Measurements from ENCODE around the gene UQCRC2. TPM values are rescaled to one million over a fixed set of nuclear protein-coding genes. Genes with fewer than 3 reads are reported as not detected.
"Not testable (repeated sequence)": the region's sequence is repeated elsewhere in the genome, so short reads cannot be mapped to it uniquely, and the experiment has no call there.

Gene UQCRC2
- polyA plus RNA-seq, 4 donors, result 286 to 315 (median 296) TPM

DNA sequence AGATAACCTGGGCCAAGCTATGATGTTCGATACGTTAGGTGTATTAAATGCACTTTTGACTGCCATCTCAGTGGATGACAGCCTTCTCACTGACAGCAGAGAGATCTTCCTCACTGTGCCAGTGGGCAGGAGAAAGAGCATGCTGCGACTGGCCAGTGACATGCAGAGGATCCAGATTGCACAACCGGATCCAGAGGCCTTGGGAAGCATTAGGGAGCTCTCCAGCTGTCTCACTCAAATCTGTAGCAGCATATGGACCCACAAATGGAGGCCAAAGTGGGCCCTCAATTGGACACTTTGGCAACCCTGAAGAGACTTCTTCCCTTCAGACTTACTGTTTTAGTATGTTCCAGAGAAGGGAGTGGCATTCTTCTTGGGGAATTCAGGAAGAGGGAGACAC lies 26.9 kb downstream of the UQCRC2 start:
- no peak for DNase-seq (ENCODE audit: low read depth in 4 of 4, low spot score in 3 of 4)

DNA sequence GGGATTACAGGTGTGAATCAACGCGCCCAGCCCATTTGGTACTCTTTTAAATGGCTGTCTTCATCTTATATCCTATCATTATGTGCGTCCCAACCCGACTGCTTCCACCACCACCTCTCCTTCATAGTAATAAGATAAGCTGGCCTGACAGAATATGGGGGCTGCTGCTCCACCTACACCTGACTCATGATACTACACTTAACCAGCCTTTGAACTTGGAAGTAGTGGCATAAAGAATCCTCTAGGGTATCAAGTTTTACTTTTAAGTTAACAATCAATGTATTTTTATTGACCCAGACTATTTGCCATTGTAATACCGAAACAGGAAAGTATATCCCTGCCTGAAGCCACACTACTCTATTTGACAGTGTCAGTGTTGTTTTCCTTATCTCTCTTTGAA lies 28.9 kb downstream of the UQCRC2 start:
- DNase-seq (ENCODE audit: low read depth in 4 of 4, low spot score in 3 of 4), result no peak

DNA sequence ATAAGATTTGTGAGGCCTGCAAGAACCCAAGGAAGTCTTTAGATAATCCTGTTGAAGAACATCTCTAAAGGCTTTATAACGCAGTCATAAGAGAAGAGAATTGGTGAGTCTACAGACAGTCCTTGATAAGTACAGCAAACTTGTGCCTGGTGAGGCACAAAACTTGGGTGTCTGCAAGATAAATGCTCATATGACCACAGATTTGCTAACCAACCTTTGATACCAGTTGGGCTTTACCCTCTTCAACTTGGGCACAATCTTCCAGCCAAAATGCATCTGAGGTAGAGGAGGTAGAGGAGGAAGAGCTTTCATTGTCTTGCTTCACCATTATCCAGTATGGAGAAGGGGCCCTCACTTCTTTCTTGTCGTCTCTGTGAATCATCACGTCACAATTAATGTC lies 30.9 kb downstream of the UQCRC2 start:
- no peak for DNase-seq (ENCODE audit: low read depth in 4 of 4, low spot score in 3 of 4)

DNA sequence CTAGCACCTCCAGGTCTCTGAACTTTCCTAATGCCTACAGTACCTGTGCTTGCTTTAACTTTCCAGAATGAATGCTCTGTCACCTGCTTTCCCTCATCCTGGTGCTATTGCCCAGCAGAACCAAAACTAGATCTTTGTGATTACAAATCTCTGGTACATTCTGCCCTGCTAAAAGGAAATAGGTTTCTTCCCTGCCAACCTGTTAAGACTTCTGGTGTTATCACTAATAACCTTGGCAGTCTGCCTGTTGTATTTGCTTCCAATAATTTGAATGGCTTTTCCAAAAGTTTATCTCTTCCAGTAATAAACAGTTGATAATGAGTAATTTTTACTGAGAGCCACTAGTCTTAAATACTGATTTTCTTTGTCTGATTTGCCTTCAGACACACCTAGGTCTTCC lies 32.4 kb downstream of the UQCRC2 start:
- DNase-seq (ENCODE audit: low read depth in 4 of 4, low spot score in 3 of 4), result no peak

DNA sequence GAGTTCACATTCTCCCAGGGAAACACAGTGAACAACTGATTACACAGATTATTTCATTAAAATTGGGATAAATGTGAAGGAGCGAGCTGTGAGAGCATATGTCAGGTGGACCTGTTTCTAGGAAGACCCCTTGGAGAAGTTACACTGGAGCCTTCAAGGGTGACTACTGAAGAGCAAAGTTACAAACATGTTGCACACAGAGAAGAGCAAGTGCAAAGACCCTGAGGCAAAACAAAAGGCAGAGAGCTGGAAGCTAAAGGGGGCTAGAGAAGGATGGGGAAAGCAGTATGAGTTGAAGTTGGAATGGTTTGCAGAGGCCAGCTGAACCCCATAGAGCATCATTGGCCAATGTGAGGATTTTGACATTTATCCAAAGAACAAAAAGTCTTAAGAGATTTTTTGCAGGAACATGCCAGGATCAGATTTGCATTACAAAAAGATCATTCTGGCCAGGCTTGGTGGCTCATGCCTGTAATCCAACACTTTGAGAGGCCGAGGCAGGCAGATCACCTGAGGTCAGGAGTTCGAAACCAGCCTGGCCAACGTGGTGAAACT lies 33.6 kb downstream of the UQCRC2 start:
- no peak for DNase-seq (ENCODE audit: low read depth in 4 of 4, low spot score in 3 of 4)

DNA sequence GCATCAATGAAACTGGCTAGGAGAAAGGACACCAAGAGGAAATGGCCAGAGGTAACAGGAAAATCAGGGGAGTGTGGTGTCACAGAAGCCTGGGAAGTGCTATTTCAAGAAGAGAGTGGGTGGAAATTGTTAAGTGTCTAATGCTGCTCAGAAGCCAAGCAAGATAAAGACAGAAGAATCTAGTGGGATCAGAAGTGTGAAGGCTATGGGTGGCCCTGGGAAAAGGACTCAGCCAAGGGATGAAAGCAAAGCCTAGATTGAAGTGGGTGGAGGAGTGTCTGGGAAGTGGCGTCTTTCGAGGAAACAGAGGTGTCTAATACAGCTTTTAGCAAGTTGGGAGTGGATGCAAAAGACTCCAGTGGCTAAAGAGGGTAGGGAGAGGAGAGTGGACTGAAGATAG lies 34.3 kb downstream of the UQCRC2 start:
- no peak for DNase-seq (ENCODE audit: low read depth in 4 of 4, low spot score in 3 of 4)

DNA sequence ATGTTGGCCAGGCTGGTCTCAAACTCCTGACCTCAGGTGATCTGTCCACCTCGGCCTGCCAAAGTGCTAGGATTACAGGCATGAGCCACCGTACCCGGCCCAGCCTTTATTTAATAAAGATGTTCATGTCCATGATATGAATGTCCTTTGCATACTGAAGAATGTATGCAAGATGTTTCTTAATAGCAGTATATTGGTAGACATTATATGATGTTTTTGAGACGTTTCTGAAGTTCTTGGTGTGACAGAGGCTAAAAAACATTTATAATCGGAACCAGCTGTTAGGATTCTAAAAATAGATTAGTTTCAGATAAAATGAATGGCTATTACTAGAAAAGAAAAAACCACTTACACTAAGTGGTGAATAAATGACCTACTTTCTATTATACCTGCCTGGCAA lies 36.0 kb downstream of the UQCRC2 start:
- no peak for DNase-seq (ENCODE audit: low read depth in 4 of 4, low spot score in 3 of 4)

DNA sequence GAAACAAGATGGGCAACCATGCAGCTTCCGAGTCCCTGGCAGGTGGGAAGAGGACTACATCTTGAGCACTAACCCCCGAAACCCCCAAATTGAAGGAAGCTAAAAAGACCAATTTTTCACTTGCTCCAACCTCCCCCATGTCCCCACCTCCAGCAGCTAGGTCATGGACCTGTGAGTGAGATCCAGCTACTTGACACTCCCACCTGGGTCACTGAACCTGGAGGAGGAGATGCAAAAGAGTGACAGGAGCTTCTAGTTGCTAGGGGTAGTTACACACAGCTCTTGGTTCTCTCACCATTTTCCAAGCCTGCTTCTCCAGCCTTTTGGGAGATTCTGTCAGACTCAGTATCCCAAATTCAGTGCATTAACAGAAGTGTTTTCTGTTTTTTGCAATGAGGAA lies 36.6 kb downstream of the UQCRC2 start:
- no peak for DNase-seq (ENCODE audit: low read depth in 4 of 4, low spot score in 3 of 4)

DNA sequence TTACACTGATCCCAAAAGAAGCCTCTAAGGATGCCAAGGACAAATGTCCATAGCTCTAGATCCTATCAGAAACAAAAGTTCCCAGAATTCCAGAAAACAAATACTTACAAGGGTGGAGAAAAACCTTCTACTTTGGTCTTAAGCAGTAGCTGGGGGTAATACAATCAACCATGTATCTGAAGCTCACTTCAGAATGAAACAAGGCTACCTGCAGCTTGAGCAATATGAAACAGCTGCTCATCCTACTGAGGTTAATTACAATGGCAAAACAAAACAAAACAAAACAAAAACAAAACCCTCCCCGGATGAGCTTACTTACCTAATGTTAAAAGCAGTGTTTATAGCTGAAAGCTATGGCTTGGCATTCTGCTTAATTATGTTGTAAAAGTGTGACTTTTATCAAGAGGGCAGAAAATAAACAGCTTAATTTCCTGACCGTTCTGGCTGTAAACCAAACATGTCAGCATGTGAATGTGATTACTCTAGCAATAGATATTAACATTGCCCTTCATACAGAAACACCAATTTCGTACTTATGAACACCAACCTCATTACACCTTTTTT lies 37.3 kb downstream of the UQCRC2 start:
- no peak for DNase-seq (ENCODE audit: low read depth in 4 of 4, low spot score in 3 of 4)

DNA sequence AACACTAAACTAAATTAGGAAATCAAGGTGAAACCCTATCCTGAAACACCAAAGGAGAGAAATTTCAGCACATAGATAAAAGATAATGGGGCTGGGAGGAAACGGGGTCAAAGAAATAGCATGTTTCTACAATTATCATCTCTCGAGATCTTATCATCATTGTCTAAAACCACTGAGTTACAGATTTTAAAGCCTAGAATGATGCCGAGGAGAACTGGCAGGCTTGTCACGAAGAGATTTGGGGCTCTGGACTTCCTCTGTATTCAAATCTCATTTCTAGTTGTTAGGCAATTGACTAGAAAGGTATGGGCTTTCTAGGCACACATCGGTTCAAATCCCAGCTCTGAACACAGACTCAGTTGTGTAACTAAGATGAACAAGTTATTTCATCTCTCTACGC lies 38.5 kb downstream of the UQCRC2 start:
- DNase-seq (ENCODE audit: low read depth in 4 of 4, low spot score in 3 of 4), result no peak

DNA sequence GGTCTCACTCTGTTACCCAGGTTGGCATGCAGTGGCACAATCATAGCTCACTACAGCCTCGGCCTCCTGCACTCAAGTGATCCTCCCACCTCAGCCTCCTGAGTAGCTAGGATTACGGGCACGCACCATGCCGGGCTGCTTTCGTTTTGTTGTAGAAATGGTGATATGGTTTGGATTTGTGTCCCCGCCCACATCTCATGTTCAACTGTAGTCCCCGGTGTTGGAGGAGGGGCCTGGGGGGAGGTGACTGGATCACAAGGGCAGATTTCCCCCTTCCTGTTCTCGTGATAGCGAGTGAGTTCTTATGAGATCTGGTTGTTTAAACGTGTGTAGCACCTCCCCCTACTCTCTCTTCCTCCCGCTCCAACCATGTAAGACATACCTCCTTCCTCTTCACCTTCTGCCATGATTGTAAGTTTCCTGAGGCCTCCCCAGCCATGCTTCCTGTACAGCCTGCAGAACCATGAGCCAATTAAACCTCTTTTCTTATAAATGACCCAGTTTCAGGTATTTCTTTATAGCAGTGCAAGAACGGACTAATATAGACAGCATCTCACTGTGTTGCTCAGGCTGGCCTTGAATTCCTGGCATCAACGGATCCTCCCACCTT lies 41.8 kb downstream of the UQCRC2 start:
- no peak for DNase-seq (ENCODE audit: low read depth in 4 of 4, low spot score in 3 of 4)

DNA sequence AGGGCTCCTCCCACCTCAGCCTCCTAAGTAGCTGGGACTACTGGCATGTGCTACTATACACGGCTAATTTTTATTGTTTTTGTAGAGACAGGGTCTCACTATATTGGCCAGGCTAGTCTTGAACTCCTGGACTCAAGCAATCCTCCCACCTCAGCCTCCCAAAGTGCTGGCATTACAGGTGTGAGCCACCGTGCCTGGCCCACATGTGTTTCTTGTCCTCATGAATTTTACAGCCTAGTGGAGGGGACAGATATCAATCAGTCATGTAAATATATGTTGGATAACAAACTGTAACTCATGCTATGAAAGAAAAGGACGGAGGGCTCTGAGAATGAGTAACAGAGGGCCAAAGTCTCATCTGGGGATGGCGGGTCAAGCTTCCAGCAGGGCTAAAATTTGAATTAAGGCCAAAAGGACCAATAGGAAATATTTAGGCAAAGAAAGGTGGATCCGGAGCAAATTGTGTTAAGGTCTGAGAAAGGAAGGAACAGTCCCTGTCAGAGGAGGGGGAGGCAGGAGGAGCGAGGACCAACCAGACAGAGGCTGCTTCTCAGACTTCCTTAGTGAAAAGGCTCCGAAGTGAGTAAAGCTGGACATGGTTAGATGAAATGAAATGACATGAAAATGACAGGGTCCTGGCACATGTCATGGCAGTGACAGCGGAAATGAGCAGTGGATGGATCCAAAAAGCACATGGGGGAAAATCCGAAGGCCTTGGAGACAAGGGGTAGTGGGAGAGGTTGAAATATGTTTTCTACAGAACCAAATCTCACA lies 43.9 kb downstream of the UQCRC2 start:
- DNase-seq (ENCODE audit: low read depth in 4 of 4, low spot score in 3 of 4), result no peak

DNA sequence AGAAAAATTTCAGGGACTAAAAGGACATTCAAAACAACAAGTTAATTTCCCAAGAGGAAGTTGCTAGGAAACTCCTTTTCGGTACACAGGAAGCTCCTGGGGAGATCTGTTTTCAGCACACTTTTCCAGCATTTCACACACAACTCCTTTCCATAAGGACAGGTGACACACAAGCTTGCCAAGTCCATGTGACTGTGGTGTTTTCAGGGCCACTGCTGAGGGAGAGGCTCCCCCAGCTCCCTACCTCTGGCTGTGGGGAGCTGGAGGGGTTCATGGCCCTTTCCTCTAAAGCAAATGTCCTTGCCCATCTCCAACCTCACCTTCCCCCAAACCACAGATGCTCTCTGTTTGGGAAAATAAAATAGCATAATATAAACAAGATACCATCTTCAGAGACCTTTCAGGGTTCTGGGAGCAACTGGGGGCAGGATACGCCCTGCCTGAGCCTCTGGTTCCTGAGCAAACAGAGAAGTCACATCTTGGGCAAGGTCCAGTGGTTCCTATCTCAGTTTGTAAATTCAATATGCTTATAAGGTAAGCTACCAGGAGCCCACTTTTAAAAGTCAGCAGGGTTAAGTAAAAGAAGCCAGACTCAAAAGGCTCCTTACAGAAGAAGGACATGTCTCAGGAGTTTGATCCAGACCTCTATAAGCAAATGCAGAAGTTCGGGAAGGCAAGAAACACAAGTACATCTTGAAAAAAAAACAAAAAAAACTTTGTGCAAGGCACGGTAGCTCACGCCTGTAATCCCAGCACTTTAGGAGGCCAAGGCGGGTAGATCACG lies 44.7 kb downstream of the UQCRC2 start:
- DNase-seq (ENCODE audit: low read depth in 4 of 4, low spot score in 3 of 4), result no peak

DNA sequence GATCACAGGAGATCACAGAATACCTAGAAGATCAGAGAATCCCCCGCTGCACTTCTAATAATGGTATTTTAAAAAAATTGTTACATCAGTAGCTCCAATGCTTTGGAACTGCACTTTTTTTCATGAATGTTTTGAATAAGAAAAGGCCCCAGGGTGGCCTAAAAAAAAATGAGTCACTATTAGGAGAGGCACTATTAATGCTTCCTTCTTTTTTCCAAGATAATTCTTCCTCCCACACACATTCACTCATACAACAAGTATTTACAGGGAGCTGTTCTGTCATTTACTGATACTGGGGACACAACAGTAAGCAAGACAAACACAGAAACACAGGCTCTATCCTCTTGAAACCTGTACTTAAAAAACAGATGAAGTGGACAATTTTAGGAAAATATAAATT lies 48.4 kb downstream of the UQCRC2 start:
- DNase-seq (ENCODE audit: low read depth in 4 of 4, low spot score in 3 of 4), result no peak

DNA sequence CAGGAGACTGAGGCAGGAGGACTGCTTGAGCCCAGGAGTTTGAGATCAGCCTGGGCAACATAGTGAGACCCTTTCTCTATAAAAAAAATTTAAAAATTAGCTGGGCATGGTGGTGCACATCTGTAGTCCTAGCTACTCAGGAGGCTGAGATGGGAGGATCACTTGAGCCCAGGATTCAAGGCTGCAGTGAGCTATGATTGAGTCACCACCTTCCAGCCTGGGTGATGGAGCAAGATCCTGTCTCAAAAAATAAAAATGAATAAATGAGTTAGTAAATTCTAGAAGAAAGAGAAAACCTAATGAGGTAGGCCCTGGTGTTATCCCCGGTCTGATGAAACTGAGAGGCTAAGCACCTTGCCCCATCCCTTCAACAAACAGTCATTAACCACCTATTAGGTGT lies 48.9 kb downstream of the UQCRC2 start:
- DNase-seq (ENCODE audit: low read depth in 4 of 4, low spot score in 3 of 4), result not testable (repeated sequence)

DNA sequence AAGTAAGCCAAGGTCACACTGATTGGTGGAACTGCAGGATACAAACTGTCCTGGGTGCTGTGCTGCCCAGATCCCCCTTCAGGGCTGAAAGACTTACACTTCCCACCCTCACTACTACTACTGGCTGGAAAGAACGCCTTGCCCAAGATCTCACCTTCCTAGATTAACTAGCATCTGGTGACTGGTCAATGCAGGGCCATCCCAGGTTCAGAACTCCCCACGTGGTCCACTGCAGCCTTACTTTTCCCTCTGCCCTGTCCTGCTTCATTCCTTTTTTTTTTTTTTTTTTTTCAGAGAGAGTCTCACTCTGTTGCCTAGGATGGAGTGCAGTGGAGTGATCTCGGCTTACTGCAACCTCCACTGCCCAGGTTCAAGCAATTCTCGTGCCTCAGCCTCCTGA lies 50.0 kb downstream of the UQCRC2 start:
- no peak for DNase-seq (ENCODE audit: low read depth in 4 of 4, low spot score in 3 of 4)

DNA sequence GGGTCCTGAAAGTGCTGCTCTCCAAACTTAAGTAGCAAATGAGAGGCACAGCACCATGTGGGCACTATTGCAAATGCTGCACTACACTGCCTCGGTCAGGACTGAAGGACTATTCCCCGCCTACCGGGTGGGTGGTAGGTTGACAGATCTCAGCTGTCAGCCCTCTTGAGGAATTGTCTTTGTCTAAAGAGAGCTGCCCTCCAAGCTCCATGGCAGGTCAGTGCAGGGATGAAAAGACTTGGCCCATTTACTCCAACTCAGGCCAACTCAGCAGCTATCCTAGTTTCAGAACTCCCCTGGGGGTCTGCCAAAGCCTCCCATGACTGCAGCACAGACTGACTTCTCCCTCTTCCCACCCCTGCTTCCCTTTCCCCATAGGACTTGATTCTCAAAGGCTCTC lies 51.2 kb downstream of the UQCRC2 start:
- no peak for DNase-seq (ENCODE audit: low read depth in 4 of 4, low spot score in 3 of 4)

DNA sequence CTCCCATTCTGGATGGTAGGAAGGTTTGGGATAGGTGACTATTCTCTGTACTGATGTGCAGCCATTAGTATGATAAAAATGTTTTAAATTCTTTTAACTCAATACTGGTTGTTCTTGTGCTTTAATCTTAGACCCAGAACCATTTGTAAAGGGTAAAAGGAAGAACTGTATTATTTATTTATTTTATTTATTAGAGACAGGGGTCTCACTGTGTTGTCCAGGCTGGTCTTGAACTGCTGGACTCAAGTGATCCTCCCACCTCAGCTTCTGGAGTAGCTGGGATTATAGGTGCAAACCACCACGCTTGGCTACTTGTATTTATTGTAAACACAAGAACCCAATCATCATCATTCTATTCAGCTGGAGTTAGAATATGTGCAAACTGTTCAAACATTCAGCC lies 52.6 kb downstream of the UQCRC2 start:
- DNase-seq (ENCODE audit: low read depth in 4 of 4, low spot score in 3 of 4), result no peak

DNA sequence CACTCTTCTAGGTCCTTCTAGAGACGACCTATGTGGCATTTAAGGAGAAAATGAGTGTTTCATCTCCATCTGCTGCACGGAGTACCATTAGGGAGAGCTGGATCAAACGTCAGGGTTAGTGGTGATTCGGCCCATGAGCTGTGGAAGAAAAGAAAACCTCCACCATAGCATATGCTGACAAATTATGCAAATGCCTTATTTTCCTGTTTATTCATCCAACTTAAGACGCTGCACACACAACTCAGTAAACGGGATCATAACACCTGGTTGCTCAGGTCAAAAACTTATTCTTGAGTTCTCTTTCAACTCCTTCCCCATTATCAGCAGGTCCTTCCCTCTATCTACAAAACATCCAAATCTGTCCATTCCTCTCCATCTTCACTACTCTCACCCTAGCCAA lies 53.5 kb downstream of the UQCRC2 start:
- DNase-seq (ENCODE audit: low read depth in 4 of 4, low spot score in 3 of 4), result no peak

DNA sequence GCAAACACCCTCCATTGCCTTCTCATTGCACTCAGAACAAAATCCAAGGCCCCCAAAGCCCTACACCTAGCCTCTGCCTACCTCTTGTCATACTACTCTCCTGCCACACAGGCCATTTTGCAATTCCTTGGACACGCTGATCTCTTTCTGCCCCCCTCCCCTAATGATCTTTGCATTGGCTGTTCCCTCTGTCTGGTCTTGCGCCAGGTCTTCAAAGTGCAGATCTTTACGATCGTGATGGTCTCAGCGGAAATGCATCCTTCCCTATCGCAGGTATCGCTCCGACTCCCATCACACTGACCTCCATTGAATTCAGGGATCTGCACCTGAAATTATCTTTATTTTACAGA lies 54.0 kb downstream of the UQCRC2 start:
- no peak for DNase-seq (ENCODE audit: low read depth in 4 of 4, low spot score in 3 of 4)

DNA sequence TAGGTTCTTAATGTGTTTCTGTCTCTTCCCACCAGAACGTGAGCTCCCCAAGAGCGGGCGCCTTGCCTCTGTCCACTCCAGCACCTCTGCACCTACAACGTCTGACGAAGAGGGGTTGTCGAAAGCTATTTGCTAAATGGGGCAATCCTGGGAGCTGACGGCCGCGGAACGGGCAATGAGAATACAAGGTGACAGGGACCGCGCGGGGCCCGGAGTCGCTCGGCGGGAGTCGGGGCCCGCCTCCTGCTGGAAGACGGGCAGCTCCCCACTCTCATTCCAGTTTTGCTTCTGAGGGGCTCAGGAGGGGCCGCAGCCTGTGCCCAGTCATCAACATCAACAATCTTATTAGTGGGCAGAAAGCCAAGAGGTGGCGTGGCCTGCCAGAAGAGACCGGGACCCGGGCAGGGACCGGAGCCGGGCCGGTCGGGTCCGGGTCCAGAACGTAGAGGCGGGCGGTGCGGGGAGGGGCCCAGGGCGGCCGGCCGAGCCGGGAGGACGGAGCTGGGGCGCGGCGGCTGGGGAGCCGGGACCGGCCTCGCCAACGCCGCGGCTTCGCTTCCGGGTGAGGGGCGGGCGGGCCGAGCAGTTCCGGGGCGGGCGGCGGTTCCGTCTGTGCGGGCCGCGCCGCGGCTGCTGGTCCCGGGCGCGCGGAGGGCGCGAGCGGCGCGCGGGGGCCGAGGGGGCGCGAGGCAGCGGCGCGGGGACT lies 54.5 kb downstream of the UQCRC2 start, which contains the start of gene MOSMO:
Gene MOSMO, plus strand, starts transcription at position 603 of the 706 bp plus-strand sequence. CDS start 191 bp downstream, outside the sequence.
- DNase-seq (ENCODE audit: low read depth in 4 of 4, low spot score in 3 of 4), result peak in 1 of 4 donors; percentile 52

Data from right renal pelvis (tissue), 4 donors.